DND-41 (cell line): ENCODE data around the gene SMCR8.
"Not testable (repeated sequence)": the region's sequence is repeated elsewhere in the genome, so short reads cannot be mapped to it uniquely, and the experiment has no call there.

Experiments used
- EZH2 ChIP-seq: IDR thresholded peaks from 3 replicates; pipeline ENCODE4 v1.6.1; 2012; ENCODE audit warnings: borderline replicate concordance, low read depth, mild to moderate bottlenecking, moderate library complexity, low read length, inconsistent platforms; ENCODE audit not compliant: severe bottlenecking
- TF ChIP-seq, protein P1 (sequence below): IDR thresholded peaks from 2 replicates; pipeline ENCODE4 v1.5.1; 2012; ENCODE audit warnings: borderline replicate concordance, low read length, moderate library complexity, mild to moderate bottlenecking; ENCODE audit not compliant: poor library complexity, severe bottlenecking; ENCODE audit errors: extremely low read depth

DNA sequence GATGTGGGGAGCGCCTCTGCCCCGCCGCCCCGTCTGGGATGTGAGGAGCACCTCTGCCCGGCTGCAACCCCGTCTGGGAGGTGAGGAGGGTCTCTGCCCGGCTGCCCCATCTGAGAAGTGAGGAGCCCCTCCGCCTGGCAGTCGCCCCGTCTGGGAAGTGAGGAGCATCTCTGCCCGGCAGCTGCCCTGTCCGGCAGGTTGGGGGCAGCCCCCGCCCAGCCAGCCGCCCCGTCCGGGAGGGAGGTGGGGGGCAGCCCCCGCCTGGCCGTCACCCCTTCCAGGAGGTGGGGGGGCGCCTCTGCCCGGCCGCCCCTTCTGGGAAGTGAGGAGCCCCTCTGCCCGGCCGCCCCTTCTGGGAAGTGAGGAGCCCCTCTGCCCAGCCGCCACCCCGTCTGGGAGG, 23.1 kb downstream of the SMCR8 start:
- TF ChIP-seq, protein P1, sequence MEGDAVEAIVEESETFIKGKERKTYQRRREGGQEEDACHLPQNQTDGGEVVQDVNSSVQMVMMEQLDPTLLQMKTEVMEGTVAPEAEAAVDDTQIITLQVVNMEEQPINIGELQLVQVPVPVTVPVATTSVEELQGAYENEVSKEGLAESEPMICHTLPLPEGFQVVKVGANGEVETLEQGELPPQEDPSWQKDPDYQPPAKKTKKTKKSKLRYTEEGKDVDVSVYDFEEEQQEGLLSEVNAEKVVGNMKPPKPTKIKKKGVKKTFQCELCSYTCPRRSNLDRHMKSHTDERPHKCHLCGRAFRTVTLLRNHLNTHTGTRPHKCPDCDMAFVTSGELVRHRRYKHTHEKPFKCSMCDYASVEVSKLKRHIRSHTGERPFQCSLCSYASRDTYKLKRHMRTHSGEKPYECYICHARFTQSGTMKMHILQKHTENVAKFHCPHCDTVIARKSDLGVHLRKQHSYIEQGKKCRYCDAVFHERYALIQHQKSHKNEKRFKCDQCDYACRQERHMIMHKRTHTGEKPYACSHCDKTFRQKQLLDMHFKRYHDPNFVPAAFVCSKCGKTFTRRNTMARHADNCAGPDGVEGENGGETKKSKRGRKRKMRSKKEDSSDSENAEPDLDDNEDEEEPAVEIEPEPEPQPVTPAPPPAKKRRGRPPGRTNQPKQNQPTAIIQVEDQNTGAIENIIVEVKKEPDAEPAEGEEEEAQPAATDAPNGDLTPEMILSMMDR: not testable (repeated sequence)
- TF ChIP-seq EZH2: not testable (repeated sequence)
